Fibroblast of lung (primary cell): ENCODE data around the gene INVS.

ENCODE experiments used
- CTCF ChIP-seq, 2 donors: IDR thresholded peaks in 1 of 2; conservative IDR thresholded peaks in 1 of 2; 1 replicate in 1 of 2; 2 replicates in 1 of 2; pipeline ENCODE4 v1.5.1; 2011 to 2012; ENCODE audit warnings: low read length in 2 of 2, control low read depth in 1 of 2, inconsistent platforms in 1 of 2, low read depth in 1 of 2, mild to moderate bottlenecking in 1 of 2
- EZH2 ChIP-seq: IDR thresholded peaks from 2 replicates; pipeline ENCODE4 v1.5.1; 2012; ENCODE audit warnings: low read length, control low read depth, mild to moderate bottlenecking; ENCODE audit errors: missing control alignments

GRCh38 chr9:100208673-100209072 lies 109.6 kb downstream of the INVS start:
- TF ChIP-seq CTCF (conservative IDR thresholded peaks at IDR 0.05 in 1 of 2, IDR thresholded peaks at IDR 0.05 in 1 of 2; ENCODE audit: low read depth in 1 of 2, low read length in 2 of 2) = no peak
- TF ChIP-seq EZH2 = no peak
